ENCODE measurements around the gene GRIK4.

- TF ChIP-seq RXRA (IDR thresholded peaks at IDR 0.05; ENCODE audit: borderline replicate concordance, low read depth), result no peak
- no peak for TF ChIP-seq CTCF (IDR thresholded peaks at IDR 0.05)
- no peak for TF ChIP-seq USF2 (IDR thresholded peaks at IDR 0.05; ENCODE audit: borderline replicate concordance, low read depth, low read length)
- TF ChIP-seq GABPA (IDR thresholded peaks at IDR 0.05; ENCODE audit: low read depth), result no peak
- no peak for TF ChIP-seq RFX5 (IDR thresholded peaks at IDR 0.05; ENCODE audit: low read length)
- no peak for TF ChIP-seq POLR2AphosphoS5 (IDR thresholded peaks at IDR 0.05; ENCODE audit: low read depth, low read length)
- no peak for TF ChIP-seq YY1 (IDR thresholded peaks at IDR 0.05; ENCODE audit: low read depth)
- TF ChIP-seq EP300 (IDR thresholded peaks at IDR 0.05; ENCODE audit: borderline replicate concordance in 1 of 2, low read depth in 1 of 2, low read length in 1 of 2), result no peak
- TF ChIP-seq ZBTB33 (IDR thresholded peaks at IDR 0.05; ENCODE audit: borderline replicate concordance, low read depth), result no peak
- TF ChIP-seq CHD2 (IDR thresholded peaks at IDR 0.05; ENCODE audit: low read length, partially characterized antibody), result no peak
- TF ChIP-seq PBX3 (IDR thresholded peaks at IDR 0.05), result no peak
- TF ChIP-seq RAD21 (IDR thresholded peaks at IDR 0.05; ENCODE audit: low read length), result no peak
Measured at GRCh38 chr11:120519474-120519873, 7.9 kb downstream of the GRIK4 start.

Data from SK-N-SH (cell line).